Liver (tissue), 9 donors: ENCODE measurements around the gene MAPK8. TPM values are rescaled to one million over a fixed set of nuclear protein-coding genes. Genes with fewer than 3 reads are reported as not detected.

Experiments used
- DNase-seq: peaks from one replicate; pipeline ENCODE4 v3.0.0-alpha.2; 2017; ENCODE audit warnings: low spot score
- H3K27ac ChIP-seq, 2 donors: one replicate each; pipeline ENCODE4 v1.7.0; 2013; ENCODE audit warnings: inconsistent platforms in 2 of 2, low read length in 2 of 2, control low read depth in 1 of 2, low read depth in 1 of 2, mild to moderate bottlenecking in 1 of 2
- H3K27me3 ChIP-seq, 4 donors: one replicate each; pipeline versions ENCODE4 v1.6.1 to v1.7.0; 2013; ENCODE audit warnings: low read length in 3 of 4, inconsistent platforms in 1 of 4, mild to moderate bottlenecking in 1 of 4, moderate library complexity in 1 of 4; ENCODE audit not compliant: control insufficient read depth in 4 of 4, insufficient read depth in 4 of 4
- H3K36me3 ChIP-seq, 4 donors: one replicate each; pipeline versions ENCODE4 v1.6.1 to v1.7.0; 2013; ENCODE audit warnings: low read length in 3 of 4, mild to moderate bottlenecking in 3 of 4, low read depth in 1 of 4, moderate library complexity in 1 of 4; ENCODE audit not compliant: control insufficient read depth in 4 of 4, insufficient read depth in 3 of 4
- H3K4me1 ChIP-seq, 4 donors: one replicate each; pipeline versions ENCODE4 v1.6.1 to v1.7.0; 2013; ENCODE audit warnings: low read length in 3 of 4, mild to moderate bottlenecking in 3 of 4, moderate library complexity in 1 of 4; ENCODE audit not compliant: control insufficient read depth in 4 of 4, insufficient read depth in 4 of 4
- H3K4me3 ChIP-seq, 3 donors: one replicate each; pipeline versions ENCODE4 v1.6.1 to v1.7.0; 2013; ENCODE audit warnings: low read length in 3 of 3, control low read depth in 1 of 3, low read depth in 1 of 3, mild to moderate bottlenecking in 1 of 3
- H3K9ac ChIP-seq, 2 donors: one replicate each; pipeline ENCODE4 v1.7.0; 2013; ENCODE audit warnings: low read length in 2 of 2, mild to moderate bottlenecking in 2 of 2, moderate library complexity in 2 of 2, control low read depth in 1 of 2, low read depth in 1 of 2
- H3K9me3 ChIP-seq, 4 donors: one replicate each; pipeline versions ENCODE4 v1.6.1 to v1.7.0; 2013; ENCODE audit warnings: low read length in 3 of 4; ENCODE audit not compliant: control insufficient read depth in 4 of 4
- EGR1 ChIP-seq, 2 donors: IDR thresholded peaks; 2 replicates each; pipeline ENCODE4 v1.6.1; 2016 to 2018; ENCODE audit warnings: antibody characterized with exemption in 2 of 2, low read depth in 2 of 2
- FOXA1 ChIP-seq: IDR thresholded peaks from 2 replicates; pipeline ENCODE4 v1.6.1; 2016; ENCODE audit warnings: antibody characterized with exemption
- FOXA2 ChIP-seq: IDR thresholded peaks from 2 replicates; pipeline ENCODE4 v1.6.1; 2016; ENCODE audit warnings: antibody characterized with exemption
- GABPA ChIP-seq, 2 donors: IDR thresholded peaks in 1 of 2; conservative IDR thresholded peaks in 1 of 2; 2 replicates each; pipeline ENCODE4 v1.6.1; 2016; ENCODE audit warnings: antibody characterized with exemption in 2 of 2, mild to moderate bottlenecking in 1 of 2, moderate library complexity in 1 of 2
- HNF4A ChIP-seq, 2 donors: conservative IDR thresholded peaks; 2 replicates each; pipeline ENCODE4 v1.6.1; 2016; ENCODE audit warnings: antibody characterized with exemption in 2 of 2, mild to moderate bottlenecking in 2 of 2
- HNF4G ChIP-seq: IDR thresholded peaks from 2 replicates; pipeline ENCODE4 v1.6.1; 2016; ENCODE audit warnings: antibody characterized with exemption
- JUND ChIP-seq, 2 donors: IDR thresholded peaks; 2 replicates each; pipeline ENCODE4 v1.6.1; 2016; ENCODE audit warnings: antibody characterized with exemption in 2 of 2
- MAX ChIP-seq: IDR thresholded peaks from 2 replicates; pipeline ENCODE4 v1.6.1; 2016; ENCODE audit warnings: antibody characterized with exemption
- NR2F2 ChIP-seq: IDR thresholded peaks from 2 replicates; pipeline ENCODE4 v1.6.1; 2016; ENCODE audit warnings: antibody characterized with exemption
- RAD21 ChIP-seq, 2 donors: IDR thresholded peaks; 2 replicates each; pipeline ENCODE4 v1.6.1; 2016; ENCODE audit warnings: antibody characterized with exemption in 2 of 2, mild to moderate bottlenecking in 2 of 2
- RXRA ChIP-seq, 2 donors: IDR thresholded peaks; 2 replicates each; pipeline ENCODE4 v1.6.1; 2017 to 2018; ENCODE audit warnings: antibody characterized with exemption in 2 of 2, mild to moderate bottlenecking in 1 of 2
- SP1 ChIP-seq: IDR thresholded peaks from 2 replicates; pipeline ENCODE4 v1.6.1; 2018; ENCODE audit warnings: antibody characterized with exemption, mild to moderate bottlenecking
- TAF1 ChIP-seq: conservative IDR thresholded peaks from 2 replicates; pipeline ENCODE4 v1.6.1; 2016; ENCODE audit warnings: antibody characterized with exemption, mild to moderate bottlenecking
- YY1 ChIP-seq: IDR thresholded peaks from 2 replicates; pipeline ENCODE4 v1.6.1; 2016; ENCODE audit warnings: antibody characterized with exemption, mild to moderate bottlenecking
- ZBTB33 ChIP-seq: IDR thresholded peaks from 2 replicates; pipeline ENCODE4 v1.6.1; 2016; ENCODE audit warnings: antibody characterized with exemption
- WGBS: extraction: QIAGEN DNeasy Blood & Tissue Kit; methylation state at CpG from one replicate; pipeline ENCODE4 v1.1.7; 2013; 5-methylcytosine and 5-hydroxymethylcytosine counted together
- polyA plus RNA-seq, 2 donors: library from polyadenylated mRNA; stranded (reverse) in 1 of 2; unstranded in 1 of 2; fragments of 200-250 nt in 1 of 2; fragments of >200 nt in 1 of 2; fragmentation: Nextera tagmentation in 1 of 2; extraction: Ambion mirVana in 1 of 2; gene quantifications; one replicate each; pipeline versions ENCODE4 v1.2.1 to v1.2.3, GENCODE V29; 2013 to 2015
- total RNA-seq, 2 donors: library from RNA; depleted of rRNA; stranded (reverse); fragments of >200 nt; gene quantifications; one replicate each; pipeline ENCODE4 v1.2.3, GENCODE V29; 2014
- TF ChIP-seq, protein P1 (sequence below): IDR thresholded peaks from 2 replicates; pipeline ENCODE4 v1.6.1; 2016; ENCODE audit warnings: antibody characterized with exemption
- TF ChIP-seq, protein P2 (sequence below): fragments of 150-350 bp; IDR thresholded peaks from 2 replicates; pipeline ENCODE4 v1.5.1; 2017; ENCODE audit warnings: improper control_type of control experiment, low read depth, low read length; ENCODE audit not compliant: missing input control
- TF ChIP-seq, protein P3 (sequence below): IDR thresholded peaks from 2 replicates; pipeline ENCODE4 v1.6.1; 2016; ENCODE audit warnings: antibody characterized with exemption, mild to moderate bottlenecking
- donor health status: healthy.
- donor health status: healthy.
- donor health status: healthy.
- donor health status: healthy.
- donor health status: healthy.

The MAPK8 gene
- total and polyA plus RNA-seq, 4 donors, result 14.9 to 51.6 (median 24.8) TPM

- Histone ChIP-seq H3K27me3 (no peaks in the 10 kb centered on the region), H3K4me3 (no peak overlapping the region), H3K9ac (no peak overlapping the region), H3K9me3 (no peaks in the 10 kb centered on the region), H3K36me3 (no peaks in the 10 kb centered on the region), H3K27ac (no peak overlapping the region), H3K4me1 (no peaks in the 10 kb centered on the region)
- no peak for DNase-seq
- TF ChIP-seq TAF1, result no peak
- no peak for TF ChIP-seq JUND (IDR thresholded peaks at IDR 0.05)
- TF ChIP-seq HNF4G, result no peak
- TF ChIP-seq MAX, result no peak
- no peak for TF ChIP-seq GABPA (IDR thresholded peaks at IDR 0.05 in 1 of 2, conservative IDR thresholded peaks at IDR 0.05 in 1 of 2)
- TF ChIP-seq FOXA1, result no peak
- no peak for TF ChIP-seq FOXA2
- TF ChIP-seq, protein P1, sequence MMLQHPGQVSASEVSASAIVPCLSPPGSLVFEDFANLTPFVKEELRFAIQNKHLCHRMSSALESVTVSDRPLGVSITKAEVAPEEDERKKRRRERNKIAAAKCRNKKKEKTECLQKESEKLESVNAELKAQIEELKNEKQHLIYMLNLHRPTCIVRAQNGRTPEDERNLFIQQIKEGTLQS, result no peak
- TF ChIP-seq HNF4A (conservative IDR thresholded peaks at IDR 0.05), result no peak
- no peak for TF ChIP-seq SP1
- TF ChIP-seq YY1, result no peak
- TF ChIP-seq RAD21 (IDR thresholded peaks at IDR 0.05), result no peak
- TF ChIP-seq, protein P2, sequence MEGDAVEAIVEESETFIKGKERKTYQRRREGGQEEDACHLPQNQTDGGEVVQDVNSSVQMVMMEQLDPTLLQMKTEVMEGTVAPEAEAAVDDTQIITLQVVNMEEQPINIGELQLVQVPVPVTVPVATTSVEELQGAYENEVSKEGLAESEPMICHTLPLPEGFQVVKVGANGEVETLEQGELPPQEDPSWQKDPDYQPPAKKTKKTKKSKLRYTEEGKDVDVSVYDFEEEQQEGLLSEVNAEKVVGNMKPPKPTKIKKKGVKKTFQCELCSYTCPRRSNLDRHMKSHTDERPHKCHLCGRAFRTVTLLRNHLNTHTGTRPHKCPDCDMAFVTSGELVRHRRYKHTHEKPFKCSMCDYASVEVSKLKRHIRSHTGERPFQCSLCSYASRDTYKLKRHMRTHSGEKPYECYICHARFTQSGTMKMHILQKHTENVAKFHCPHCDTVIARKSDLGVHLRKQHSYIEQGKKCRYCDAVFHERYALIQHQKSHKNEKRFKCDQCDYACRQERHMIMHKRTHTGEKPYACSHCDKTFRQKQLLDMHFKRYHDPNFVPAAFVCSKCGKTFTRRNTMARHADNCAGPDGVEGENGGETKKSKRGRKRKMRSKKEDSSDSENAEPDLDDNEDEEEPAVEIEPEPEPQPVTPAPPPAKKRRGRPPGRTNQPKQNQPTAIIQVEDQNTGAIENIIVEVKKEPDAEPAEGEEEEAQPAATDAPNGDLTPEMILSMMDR, result no peak
- no peak for TF ChIP-seq RXRA (IDR thresholded peaks at IDR 0.05)
- no peak for TF ChIP-seq NR2F2
- TF ChIP-seq EGR1 (IDR thresholded peaks at IDR 0.05; ENCODE audit: low read depth in 2 of 2), result no peak
- TF ChIP-seq, protein P3, sequence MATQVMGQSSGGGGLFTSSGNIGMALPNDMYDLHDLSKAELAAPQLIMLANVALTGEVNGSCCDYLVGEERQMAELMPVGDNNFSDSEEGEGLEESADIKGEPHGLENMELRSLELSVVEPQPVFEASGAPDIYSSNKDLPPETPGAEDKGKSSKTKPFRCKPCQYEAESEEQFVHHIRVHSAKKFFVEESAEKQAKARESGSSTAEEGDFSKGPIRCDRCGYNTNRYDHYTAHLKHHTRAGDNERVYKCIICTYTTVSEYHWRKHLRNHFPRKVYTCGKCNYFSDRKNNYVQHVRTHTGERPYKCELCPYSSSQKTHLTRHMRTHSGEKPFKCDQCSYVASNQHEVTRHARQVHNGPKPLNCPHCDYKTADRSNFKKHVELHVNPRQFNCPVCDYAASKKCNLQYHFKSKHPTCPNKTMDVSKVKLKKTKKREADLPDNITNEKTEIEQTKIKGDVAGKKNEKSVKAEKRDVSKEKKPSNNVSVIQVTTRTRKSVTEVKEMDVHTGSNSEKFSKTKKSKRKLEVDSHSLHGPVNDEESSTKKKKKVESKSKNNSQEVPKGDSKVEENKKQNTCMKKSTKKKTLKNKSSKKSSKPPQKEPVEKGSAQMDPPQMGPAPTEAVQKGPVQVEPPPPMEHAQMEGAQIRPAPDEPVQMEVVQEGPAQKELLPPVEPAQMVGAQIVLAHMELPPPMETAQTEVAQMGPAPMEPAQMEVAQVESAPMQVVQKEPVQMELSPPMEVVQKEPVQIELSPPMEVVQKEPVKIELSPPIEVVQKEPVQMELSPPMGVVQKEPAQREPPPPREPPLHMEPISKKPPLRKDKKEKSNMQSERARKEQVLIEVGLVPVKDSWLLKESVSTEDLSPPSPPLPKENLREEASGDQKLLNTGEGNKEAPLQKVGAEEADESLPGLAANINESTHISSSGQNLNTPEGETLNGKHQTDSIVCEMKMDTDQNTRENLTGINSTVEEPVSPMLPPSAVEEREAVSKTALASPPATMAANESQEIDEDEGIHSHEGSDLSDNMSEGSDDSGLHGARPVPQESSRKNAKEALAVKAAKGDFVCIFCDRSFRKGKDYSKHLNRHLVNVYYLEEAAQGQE, result no peak
- TF ChIP-seq ZBTB33, result no peak
- 81% methylated on average over 1 of the region's 1 CpG for WGBS
Measured at GRCh38 chr10:48299692-48300091, 6.8 kb upstream of the MAPK8 start.
